Esophagus squamous epithelium (tissue), 5 donors: ENCODE results near the gene RDH13. TPM values are rescaled to one million over a fixed set of nuclear protein-coding genes. Genes with fewer than 3 reads are reported as not detected.

ENCODE experiments used
- DNase-seq: peaks from one replicate; lab custom pipeline; 2025; lab: John Stamatoyannopoulos, UW
- H3K27ac ChIP-seq, 4 donors: fragments of 200-600 bp; sonication (generic); one replicate each; pipeline ENCODE4 v1.5.1; 2016 to 2019; ENCODE audit warnings: mild to moderate bottlenecking in 1 of 4
- H3K27me3 ChIP-seq, 4 donors: fragments of 200-600 bp; sonication (generic); 1 replicate in 3 of 4; 2 replicates in 1 of 4; pipeline versions ENCODE4 v1.5.1 to v1.6.0; 2017 to 2021; ENCODE audit warnings: antibody characterized with exemption in 1 of 4
- H3K36me3 ChIP-seq, 3 donors: fragments of 200-600 bp; sonication (generic); one replicate each; pipeline ENCODE4 v1.5.1; 2016 to 2019
- H3K4me1 ChIP-seq, 3 donors: fragments of 200-600 bp; sonication (generic); one replicate each; pipeline ENCODE4 v1.5.1; 2017 to 2019
- H3K4me3 ChIP-seq, 4 donors: fragments of 200-600 bp; sonication (generic); 1 replicate in 3 of 4; 2 replicates in 1 of 4; pipeline ENCODE4 v1.5.1; 2016 to 2019; ENCODE audit warnings: mild to moderate bottlenecking in 2 of 4, moderate library complexity in 1 of 4
- H3K9me3 ChIP-seq, 3 donors: fragments of 200-600 bp; sonication (generic); one replicate each; pipeline ENCODE4 v1.5.1; 2016 to 2019
- POLR2A ChIP-seq, 4 donors: fragments of 450-650 bp; IDR thresholded peaks; one replicate each; pipeline ENCODE4 v1.6.1; 2017; ENCODE audit warnings: antibody characterized with exemption in 4 of 4, mild to moderate bottlenecking in 4 of 4, moderate library complexity in 3 of 4
- WGBS, 2 donors: methylation state at CpG; one replicate each; pipeline ENCODE4 v1.1.5; 2018; 5-methylcytosine and 5-hydroxymethylcytosine counted together
- intact Hi-C: fragments of 100-400 bp; cut with DNase I; formaldehyde crosslinking; loops from one replicate; pipeline ENCODE4 v1.15.0; 2022
- total RNA-seq, 4 donors: library from RNA; depleted of rRNA; stranded (reverse); fragments of >200 nt; gene quantifications; one replicate each; pipeline ENCODE4 v1.1.0, GENCODE V29; 2016
- TF ChIP-seq, protein P1 (sequence below), 6 experiments: fragments of 450-650 bp in 4 of 6; fragments of 200-600 bp in 2 of 6; sonication (generic) in 2 of 6; IDR thresholded peaks; one replicate each; pipeline ENCODE4 v1.5.1; 2016 to 2019; ENCODE audit warnings: antibody characterized with exemption in 6 of 6, mild to moderate bottlenecking in 4 of 6, moderate library complexity in 4 of 6
- donor health status: DM: yes; HTN: yes; CAD: no.

RDH13 gene
- total RNA-seq, 4 donors from 2014 or later: 32.2 to 68.0 (median 41.4) TPM

DNA sequence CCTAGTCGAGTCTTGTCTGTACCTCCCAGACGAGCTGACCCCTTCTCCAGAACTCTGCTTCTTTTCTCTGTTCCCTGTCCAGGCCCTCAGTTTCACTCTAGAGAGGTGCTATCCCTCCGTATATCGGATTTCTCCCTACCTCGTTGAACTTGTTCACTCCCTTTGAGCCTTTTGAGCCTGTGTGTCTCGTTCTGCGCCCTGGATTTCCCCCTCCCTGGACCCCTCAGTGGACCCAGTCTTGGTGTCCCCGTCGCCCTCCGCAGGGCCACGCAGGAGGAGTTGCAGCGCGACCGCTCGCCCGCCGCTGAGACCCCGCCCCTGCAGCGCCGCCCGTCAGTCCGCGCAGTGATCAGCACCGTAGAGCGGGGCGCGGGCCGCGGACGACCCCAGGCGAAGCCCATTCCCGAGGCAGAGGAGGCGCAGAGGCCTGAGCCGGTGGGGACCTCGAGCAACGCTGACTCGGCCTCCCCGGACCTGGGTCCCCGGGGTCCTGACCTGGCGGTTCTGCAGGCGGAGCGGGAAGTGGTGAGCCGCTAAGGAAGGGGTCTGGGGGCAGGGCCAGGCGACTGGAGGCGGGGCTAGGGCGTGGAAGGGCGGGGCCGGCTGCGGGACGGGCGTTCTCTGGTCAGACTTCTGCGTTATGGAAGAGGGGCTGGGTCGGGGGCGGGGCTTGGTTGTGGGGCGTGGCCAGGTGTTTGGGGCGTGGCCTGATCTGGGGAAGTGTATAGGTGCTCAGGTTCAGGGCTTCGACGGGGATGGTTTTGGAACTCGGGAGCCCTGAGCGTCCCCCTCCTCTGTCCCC is 18.2 kb upstream of the RDH13 start:
- Histone ChIP-seq H3K4me1 (peaks cover 26 to 41% (median 26%) of the 10 kb centered on the region in 3 donors), H3K27ac (peak overlapping the region; percentile 41 to 83 (median 72)), H3K36me3 (peaks cover 0 to 5% (median 0%) of the 10 kb centered on the region in 3 donors), H3K27me3 (peaks cover 0 to 91% (median 21%) of the 10 kb centered on the region in 4 donors), H3K9me3 (no peaks in the 10 kb centered on the region), H3K4me3 (peak overlapping the region; percentile 41 to 75 (median 52))
- 3 to 5% methylated on average over 7 to 14 of the region's 60 CpGs for WGBS, 2 donors
- intact Hi-C loops: no loop called here
- DNase-seq: no peak
- TF ChIP-seq POLR2A (IDR thresholded peaks at IDR 0.05): peak in 2 of 4 donors; percentile 1 to 48
- TF ChIP-seq, protein P1, sequence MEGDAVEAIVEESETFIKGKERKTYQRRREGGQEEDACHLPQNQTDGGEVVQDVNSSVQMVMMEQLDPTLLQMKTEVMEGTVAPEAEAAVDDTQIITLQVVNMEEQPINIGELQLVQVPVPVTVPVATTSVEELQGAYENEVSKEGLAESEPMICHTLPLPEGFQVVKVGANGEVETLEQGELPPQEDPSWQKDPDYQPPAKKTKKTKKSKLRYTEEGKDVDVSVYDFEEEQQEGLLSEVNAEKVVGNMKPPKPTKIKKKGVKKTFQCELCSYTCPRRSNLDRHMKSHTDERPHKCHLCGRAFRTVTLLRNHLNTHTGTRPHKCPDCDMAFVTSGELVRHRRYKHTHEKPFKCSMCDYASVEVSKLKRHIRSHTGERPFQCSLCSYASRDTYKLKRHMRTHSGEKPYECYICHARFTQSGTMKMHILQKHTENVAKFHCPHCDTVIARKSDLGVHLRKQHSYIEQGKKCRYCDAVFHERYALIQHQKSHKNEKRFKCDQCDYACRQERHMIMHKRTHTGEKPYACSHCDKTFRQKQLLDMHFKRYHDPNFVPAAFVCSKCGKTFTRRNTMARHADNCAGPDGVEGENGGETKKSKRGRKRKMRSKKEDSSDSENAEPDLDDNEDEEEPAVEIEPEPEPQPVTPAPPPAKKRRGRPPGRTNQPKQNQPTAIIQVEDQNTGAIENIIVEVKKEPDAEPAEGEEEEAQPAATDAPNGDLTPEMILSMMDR (IDR thresholded peaks at IDR 0.05): no peak

DNA sequence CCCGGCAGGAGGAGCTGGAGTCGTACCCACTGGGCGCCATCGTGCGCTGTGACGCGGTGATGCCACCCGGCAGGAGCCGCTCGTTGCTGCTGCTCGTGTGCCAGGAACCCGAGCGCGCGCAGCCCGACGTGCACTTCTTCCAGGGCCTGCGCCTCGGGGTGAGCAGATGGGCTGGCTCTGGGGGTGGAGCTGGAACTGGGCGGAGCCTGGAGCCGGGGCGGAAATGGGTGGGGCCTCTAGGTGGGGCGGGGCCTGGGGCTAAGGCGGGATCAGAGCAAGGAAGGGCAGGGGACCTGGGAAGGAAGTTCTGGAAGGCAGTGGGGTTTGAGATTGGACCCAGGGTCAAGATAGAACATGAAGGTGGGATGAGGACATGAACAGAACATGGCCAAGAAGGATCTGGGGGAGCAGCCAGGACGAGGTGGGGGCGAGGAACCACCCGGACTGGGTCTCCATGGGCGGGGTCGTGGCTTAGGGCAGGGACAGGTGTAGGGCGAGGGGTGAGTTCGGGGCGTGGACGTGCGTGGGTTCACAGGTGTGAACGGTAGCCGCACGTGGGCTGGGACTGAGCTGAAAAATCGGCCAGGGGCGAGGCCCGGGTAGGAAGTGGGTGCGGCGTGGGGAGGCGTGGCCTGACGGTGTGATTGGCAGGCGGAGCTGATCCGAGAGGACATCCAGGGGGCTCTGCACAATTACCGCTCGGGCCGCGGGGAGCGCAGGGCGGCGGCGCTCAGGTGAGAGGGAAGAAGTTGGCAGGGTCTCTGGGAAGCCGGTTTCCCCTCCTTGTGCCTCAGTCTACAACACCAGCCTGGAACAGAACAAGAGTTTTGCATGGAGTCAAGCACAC is 17.4 kb upstream of the RDH13 start:
- peaks cover 0 to 87% (median 23%) of the 10 kb centered on the region in 4 donors for H3K27me3 ChIP-seq
- WGBS, 2 donors: 2 to 4% methylated on average over 32 to 33 of the region's 55 CpGs
- no peaks in the 10 kb centered on the region for H3K36me3 ChIP-seq
- peak overlapping the region; percentile 41 to 83 (median 72) for H3K27ac ChIP-seq
- H3K9me3 ChIP-seq: no peaks in the 10 kb centered on the region
- H3K4me1 ChIP-seq: peaks cover 25 to 43% (median 26%) of the 10 kb centered on the region in 3 donors
- intact Hi-C loops: no loop called here
- H3K4me3 ChIP-seq: peak overlapping the region; percentile 41 to 75 (median 52)
- TF ChIP-seq, protein P1 (IDR thresholded peaks at IDR 0.05): no peak
- peak in 1 of 4 donors; percentile 23 for TF ChIP-seq POLR2A (IDR thresholded peaks at IDR 0.05)
- no peak for DNase-seq

DNA sequence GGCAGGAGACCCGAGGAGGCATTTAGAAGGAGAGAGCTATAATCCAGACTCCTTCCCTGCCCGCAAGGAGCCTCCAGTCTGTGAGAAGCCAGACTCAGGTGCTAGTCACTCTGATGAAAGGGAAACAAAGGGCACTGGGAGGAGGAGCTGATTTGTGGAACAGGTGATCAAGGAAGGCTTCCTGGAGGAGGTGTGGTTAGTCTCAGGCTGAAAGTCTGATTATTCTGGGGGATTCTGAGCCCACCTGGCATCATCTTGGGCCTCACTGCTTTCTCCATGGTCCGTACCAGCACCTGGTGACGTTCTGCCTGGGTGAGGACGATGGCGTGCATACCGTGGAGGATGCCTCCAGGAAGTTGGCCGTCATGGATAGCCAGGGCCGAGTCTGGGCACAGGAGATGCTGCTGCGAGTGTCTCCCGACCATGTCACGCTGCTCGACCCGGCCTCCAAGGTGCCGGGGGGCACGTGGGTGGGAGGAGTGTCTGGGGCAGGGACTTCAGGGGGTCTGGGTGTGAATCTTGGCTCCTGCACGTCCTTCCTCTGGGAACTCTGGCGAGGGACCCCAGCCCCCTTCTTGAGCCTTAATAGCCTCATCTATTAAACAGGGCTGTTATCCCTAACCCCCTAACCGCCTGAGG is 16.6 kb upstream of the RDH13 start:
- Histone ChIP-seq H3K4me3 (peak overlapping the region in 3 of 4 donors; percentile 46 to 75 (median 59)), H3K4me1 (peaks cover 25 to 48% (median 26%) of the 10 kb centered on the region in 3 donors), H3K9me3 (no peaks in the 10 kb centered on the region), H3K27me3 (peaks cover 0 to 79% (median 23%) of the 10 kb centered on the region in 4 donors), H3K36me3 (no peaks in the 10 kb centered on the region), H3K27ac (peak overlapping the region in 3 of 4 donors; percentile 27 to 83 (median 33))
- peak in 1 of 4 donors; percentile 0 for TF ChIP-seq POLR2A (IDR thresholded peaks at IDR 0.05)
- TF ChIP-seq, protein P1 (IDR thresholded peaks at IDR 0.05): no peak
- 80% methylated on average over 11 to 15 of the region's 19 CpGs for WGBS, 2 donors
- DNase-seq: no peak
- intact Hi-C loops: no loop called here

DNA sequence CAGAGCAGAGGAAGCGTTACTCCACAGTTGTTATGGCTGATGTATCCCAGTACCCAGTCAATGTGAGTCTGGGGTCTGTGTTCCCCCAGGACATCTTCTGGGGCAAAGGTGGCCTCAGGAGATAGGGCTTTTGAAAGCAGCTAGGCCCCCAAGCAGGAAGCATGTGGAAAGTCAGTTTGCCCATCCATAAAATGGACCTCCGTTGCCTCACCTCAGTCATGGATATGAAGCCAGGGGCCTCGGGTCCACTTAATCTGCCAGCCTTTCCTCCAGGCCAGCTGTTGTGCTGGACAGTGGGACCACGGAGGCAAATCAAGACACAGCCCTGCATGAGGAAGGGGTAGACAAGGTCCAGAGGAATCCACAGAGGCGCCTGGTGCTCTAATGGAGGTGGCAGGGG is 16.0 kb upstream of the RDH13 start:
- Histone ChIP-seq H3K27ac (peak overlapping the region in 3 of 4 donors; percentile 16 to 33 (median 27)), H3K4me1 (peaks cover 25 to 48% (median 26%) of the 10 kb centered on the region in 3 donors), H3K27me3 (peaks cover 0 to 77% (median 23%) of the 10 kb centered on the region in 4 donors), H3K4me3 (peak overlapping the region in 1 of 4 donors; percentile 59), H3K36me3 (no peaks in the 10 kb centered on the region), H3K9me3 (no peaks in the 10 kb centered on the region)
- no peak for DNase-seq
- no peak for TF ChIP-seq POLR2A (IDR thresholded peaks at IDR 0.05)
- TF ChIP-seq, protein P1 (IDR thresholded peaks at IDR 0.05): no peak
- intact Hi-C loops: no loop called here
- WGBS, 2 donors: 56 to 93% methylated on average over 1 to 3 of the region's 5 CpGs
